ENCODE results near the gene MARS1.

GRCh38 chr12:57563358-57563757 is 75.5 kb downstream of the MARS1 start:
- TF ChIP-seq CTCF (IDR thresholded peaks at IDR 0.05; ENCODE audit: insufficient read depth, low read depth, low read length) (no peak), EZH2 (IDR thresholded peaks at IDR 0.05; ENCODE audit: insufficient read depth, low read length) (no peak)
